ENCODE results near the gene IFT57.

- TF ChIP-seq CTCF (IDR thresholded peaks at IDR 0.05) (no peak), GABPA (IDR thresholded peaks at IDR 0.05; ENCODE audit: low read depth) (no peak), EZH2phosphoT487 (IDR thresholded peaks at IDR 0.05; ENCODE audit: borderline replicate concordance, low read depth) (no peak), RAD21 (IDR thresholded peaks at IDR 0.05; ENCODE audit: low read length) (no peak)
Observed at GRCh38 chr3:108241721-108242120, 19.5 kb upstream of the IFT57 start.

Data from SK-N-SH (cell line).